ENCODE results near the gene ZNF764.

Gene ZNF764

GRCh38 chr16:30569746-30570635, 11.8 kb upstream of the ZNF764 start:
- DNase-seq, result no peak

- DNase-seq, result no peak
Measured at GRCh38 chr16:30569281-30569680, 11.1 kb upstream of the ZNF764 start.

GRCh38 chr16:30567991-30568638, 9.9 kb upstream of the ZNF764 start:
- peak; percentile 3 for DNase-seq

- no peak for DNase-seq
Measured at GRCh38 chr16:30567160-30567990, 9.2 kb upstream of the ZNF764 start.

GRCh38 chr16:30566531-30566930, 8.4 kb upstream of the ZNF764 start:
- no peak for DNase-seq

DNA sequence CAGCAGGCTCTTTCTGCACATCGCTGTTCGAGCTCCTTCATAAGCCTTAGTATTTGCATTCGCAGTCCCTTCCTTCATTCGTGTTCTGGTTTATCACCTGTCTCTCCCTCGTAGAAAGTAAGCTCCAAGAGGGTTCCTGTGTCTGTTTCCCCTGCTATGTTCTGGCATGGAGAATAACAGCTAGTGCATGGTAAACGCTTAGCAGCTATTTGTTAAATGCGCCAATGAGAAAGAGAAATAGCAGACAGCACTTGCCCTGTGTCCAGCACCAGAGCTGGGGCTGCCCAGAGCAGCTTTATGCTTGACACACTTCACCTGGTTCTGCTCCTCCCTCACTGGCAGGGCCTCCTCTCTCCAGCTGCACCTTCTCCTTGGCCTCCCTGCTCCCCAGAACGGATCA, 7.8 kb upstream of the ZNF764 start:
- DNase-seq, result no peak

- no peak for DNase-seq
Measured at GRCh38 chr16:30565526-30565925, 7.4 kb upstream of the ZNF764 start.

DNA sequence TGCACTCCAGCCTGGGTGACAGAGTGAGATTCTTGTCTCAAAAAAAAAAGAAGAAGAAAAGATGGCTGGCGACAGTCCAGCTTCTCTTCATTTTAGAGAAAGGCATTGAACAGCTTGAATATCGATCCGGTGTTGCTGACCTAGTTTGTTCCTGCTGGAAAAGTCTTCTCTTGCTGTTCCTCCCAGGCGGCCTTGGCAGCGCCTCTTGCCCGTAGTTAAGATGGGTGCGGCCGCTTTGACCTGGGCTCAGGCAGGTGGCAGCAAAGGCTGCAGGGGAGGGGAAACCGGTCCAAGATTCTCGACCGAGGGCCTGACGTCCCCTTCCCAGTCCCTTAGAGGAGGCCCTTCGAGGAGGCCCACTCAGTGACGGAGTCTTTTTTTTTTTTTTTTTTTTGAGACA, 3.8 kb upstream of the ZNF764 start:
- no peak for DNase-seq

- DNase-seq, result no peak
Measured at GRCh38 chr16:30561089-30561816, 3.1 kb upstream of the ZNF764 start.

GRCh38 chr16:30559690-30560089, 1.5 kb upstream of the ZNF764 start:
- no peak for DNase-seq

GRCh38 chr16:30558789-30559377, 709 bp upstream of the ZNF764 start:
- DNase-seq, result no peak

- DNase-seq, result no peak
Measured at GRCh38 chr16:30557707-30557956, 542 bp downstream of the ZNF764 start.

- no peak for DNase-seq
Measured at GRCh38 chr16:30556125-30556473, 2.1 kb downstream of the ZNF764 start.

DNA sequence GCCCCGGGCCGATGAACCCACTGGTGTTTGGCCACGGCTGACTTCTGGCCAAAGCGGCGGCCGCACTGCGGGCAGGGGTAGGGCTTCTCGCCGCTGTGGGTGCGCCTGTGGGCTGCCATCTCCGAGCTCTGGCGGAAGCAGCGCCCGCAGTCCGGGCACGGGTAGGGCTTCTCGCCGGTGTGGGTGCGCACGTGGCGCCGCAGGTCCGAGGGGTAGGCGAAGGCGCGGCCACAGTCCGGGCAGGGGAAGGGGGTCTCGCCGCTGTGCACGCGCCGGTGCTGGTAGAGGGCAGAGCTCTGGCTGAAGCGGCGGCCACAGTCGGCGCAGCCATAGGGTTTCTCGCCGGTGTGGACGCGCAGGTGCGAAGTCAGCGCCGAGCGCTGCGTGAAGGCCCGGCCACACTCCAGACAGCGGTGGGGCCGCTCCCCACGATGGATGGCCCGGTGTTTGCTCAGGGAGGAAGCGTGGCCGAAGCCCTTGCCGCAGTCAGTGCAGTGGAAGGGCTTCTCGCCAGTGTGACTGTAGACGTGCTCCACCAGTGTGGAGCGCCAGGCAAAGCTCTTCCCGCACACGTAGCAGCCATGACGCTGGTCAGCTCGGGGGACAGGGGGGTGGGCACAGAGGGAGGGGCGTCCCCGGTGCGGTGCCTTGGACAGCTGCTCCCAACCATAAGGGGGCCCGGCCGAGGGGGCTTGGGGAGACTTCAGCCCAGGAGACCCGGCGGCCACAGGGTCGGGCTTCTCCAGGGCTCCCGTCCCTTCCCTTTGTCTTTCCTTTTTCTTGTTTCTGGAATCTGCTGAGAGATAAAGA, 2.7 kb downstream of the ZNF764 start:
- no peak for DNase-seq

DNA sequence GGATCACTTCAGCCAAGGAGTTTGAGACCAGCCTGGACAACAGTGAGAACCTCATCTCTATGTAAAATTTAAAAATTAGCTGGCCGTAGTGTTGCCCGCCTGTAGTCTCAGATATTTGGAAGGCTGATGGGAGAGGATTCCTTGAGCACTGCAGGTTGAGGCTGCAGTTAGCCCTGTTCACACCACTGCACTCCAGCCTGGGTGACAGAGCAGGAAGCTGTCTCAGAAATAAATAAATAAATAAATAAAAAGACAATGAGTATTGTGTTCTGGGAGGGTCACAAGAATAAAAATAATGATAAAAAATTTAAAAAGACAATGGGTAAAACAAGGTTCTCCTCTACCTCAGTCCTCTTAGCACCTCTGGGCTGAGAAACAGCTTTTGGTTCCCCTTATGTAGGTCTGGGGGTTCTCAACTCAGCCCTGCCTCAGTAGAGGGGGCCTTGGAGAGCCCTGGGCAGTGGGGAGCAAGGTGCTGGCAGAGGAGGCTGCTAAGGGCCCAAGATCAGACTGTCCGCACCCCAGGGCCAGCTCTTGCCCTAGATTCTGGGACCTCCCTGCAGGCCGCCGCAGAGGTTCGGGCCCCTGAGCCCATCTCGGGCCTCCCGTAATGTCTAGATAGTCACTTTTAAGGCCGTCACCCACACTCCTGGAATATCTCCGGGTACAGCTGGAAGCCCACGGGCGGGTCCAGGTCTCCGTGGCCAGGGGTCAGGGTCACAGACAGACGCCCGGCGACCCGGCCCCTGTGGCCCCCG, 3.4 kb downstream of the ZNF764 start:
- no peak for DNase-seq

DNA sequence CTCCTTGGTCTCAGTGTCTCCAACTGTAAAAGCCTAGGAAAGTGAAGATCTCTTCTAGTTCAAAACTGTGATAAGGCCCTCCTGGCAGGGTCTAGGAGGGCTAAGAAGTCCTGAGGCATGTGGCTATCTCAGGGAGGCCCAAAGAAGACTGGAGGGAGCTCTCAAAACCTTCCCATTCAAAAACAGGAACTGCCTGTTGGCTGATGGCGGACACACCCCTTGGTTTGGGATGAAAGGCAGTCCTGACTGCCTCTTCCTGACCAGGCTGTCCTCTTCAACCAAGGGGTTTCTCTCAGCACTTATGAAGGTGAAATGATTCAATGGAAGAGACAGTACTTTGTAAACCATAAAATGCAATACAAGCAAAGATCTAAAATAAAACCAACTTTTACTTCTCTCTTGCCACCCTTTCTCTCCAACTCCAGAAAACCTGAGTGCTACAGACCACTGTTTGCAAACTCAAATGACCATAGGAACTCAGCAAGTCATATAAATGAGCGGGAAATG, 4.7 kb downstream of the ZNF764 start:
- DNase-seq, result no peak

DNA sequence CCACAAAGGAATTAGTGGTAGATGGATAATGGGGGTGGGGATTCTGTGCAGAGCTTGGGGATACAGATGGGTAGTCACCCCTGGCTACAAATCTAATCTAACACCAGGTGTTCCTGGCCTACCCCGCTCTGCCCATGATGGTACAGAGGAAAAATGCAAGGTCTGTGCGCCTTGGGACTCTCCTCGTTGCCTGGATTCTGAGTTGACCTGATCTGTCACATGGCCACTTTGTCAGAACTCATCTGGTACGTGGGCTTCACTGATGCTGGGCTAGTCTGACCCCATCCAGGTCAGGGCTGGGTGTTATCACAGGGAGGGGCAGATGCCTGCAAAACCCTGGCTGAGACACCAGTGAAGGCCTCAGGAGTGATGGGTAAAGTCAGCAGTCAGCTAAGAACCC, 5.2 kb downstream of the ZNF764 start:
- DNase-seq, result no peak

DNA sequence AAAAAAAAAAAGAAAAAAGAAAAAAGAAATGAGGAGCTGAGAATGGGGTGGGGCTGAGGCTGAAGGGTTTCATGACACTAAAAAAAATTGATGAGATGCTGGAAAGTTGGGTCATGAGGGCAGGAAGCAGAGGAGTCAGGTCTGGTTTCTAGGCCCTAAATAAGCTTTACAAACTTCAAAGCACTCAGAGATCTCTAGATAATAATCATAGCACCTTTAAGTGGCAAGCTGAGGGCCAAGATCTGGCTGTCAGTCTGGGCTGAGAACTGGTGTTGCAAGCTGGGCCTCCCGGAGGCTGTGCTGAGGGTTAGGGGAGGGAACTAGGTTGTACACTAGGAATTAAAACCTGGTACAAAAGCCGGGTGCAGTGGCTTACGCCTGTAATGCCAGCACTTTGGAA, 6.4 kb downstream of the ZNF764 start:
- DNase-seq, result no peak

GRCh38 chr16:30548416-30549253, 9.5 kb downstream of the ZNF764 start:
- no peak for DNase-seq

- DNase-seq, result no peak
Measured at GRCh38 chr16:30546115-30546514, 12.1 kb downstream of the ZNF764 start.
